Activated gamma-delta T cell treated with anti-CD3 and anti-CD28 coated beads, Interleukin-2, amount 50 U/mL, for 16 hours (primary cell): ENCODE measurements around the gene TSPAN14.
"Not testable (repeated sequence)": the region's sequence is repeated elsewhere in the genome, so short reads cannot be mapped to it uniquely, and the experiment has no call there.

Source experiments
- DNase-seq: peaks from one replicate; pipeline ENCODE4 v3.0.0-alpha.2; 2020; ENCODE audit warnings: low read depth

TSPAN14 gene

DNA sequence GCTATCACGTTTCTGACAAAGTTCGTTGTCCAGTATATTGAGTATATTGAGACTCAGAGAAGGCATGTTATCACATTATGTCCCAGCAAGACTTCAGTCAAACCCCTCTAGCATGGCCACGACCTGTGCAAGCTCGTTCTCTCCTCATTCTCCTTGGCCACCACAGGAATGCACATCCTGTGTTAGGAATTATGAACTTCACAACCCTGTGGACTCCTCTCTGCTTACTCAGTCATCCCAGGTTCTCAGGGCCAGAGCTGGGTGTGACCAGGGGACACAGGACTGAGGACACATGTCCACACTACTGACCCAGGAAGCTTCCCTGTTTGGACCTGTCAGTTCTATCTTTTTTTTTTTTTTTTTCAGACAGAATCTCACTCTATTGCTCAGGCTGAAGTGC lies 87.9 kb downstream of the TSPAN14 start:
- no peak for DNase-seq

DNA sequence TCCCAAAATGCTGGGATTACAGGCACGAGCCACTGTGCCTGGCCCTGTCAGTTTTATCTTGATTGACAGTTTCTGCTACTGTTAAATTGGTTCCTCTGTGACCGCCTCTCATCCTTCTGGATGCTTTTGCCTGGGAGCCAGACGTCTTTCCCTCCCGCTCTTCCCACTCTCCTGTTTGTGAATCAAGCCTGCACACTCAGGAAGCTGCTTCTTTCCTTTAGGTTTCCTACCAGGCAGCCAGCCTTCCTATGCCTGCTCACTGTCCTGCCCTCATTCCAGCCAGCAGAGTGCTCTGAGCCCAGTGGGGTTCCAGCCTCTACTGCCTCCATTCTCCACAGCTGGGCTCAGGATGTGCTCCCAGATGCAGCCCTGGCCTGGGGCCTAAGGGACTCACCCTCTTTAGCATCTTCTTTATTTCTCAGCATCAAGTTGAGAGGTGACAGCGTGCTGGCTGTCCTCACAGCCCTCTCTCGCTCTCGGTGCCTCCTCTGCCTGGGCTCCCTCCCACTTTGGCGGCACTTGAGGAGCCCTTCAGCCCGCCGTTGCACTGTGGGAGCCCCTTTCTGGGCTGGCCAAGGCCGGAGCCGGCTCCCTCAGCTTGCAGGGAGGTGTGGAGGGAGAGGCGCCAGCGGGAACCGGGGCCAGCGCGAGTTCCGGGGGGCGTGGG lies 88.7 kb downstream of the TSPAN14 start:
- no peak for DNase-seq

DNA sequence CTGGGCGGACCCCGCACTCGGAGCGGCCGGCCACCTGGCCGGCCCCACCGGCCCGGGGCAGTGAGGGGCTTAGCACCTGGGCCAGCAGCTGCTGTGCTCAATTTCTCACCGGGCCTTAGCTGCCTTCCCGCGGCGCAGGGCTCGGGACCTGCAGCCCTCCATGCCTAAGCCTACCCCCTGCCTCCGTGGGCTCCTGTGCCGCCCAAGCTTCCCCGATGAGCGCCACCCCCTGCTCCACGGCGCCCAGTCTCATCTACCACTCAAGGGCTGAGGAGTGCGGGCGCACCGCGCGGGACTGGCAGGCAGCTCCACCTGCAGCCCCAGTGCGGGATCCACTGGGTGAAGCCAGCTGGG lies 89.2 kb downstream of the TSPAN14 start:
- DNase-seq, result not testable (repeated sequence)

DNA sequence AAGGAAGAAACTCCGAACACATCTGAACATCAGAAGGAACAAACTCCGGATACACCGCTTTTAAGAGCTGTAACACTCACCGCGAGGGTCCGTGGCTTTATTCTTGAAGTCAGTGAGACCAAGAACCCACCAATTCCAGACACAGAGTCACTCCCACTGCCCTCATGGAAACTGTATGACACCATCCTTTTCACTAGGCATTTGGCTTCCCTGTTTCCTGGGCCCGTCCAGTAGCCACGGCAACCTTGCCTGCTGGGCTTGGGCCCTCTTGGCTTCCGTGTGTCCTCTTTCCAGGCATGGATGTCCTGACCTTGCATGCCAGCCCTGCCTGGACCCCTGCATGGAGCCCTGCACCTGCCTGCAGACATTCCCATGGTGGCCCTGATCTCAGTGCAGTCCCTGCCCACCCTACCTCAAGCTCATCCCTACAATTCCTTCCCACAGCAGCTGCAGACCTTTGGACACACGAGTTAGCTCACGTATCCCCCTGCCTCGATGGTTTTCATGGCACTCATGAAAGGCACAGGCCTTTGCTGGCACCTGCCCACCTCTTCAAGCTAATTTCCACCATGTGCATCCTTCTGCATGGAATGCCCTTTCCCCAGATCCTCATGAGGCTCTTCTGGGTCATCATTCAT lies 90.3 kb downstream of the TSPAN14 start:
- DNase-seq, result no peak

DNA sequence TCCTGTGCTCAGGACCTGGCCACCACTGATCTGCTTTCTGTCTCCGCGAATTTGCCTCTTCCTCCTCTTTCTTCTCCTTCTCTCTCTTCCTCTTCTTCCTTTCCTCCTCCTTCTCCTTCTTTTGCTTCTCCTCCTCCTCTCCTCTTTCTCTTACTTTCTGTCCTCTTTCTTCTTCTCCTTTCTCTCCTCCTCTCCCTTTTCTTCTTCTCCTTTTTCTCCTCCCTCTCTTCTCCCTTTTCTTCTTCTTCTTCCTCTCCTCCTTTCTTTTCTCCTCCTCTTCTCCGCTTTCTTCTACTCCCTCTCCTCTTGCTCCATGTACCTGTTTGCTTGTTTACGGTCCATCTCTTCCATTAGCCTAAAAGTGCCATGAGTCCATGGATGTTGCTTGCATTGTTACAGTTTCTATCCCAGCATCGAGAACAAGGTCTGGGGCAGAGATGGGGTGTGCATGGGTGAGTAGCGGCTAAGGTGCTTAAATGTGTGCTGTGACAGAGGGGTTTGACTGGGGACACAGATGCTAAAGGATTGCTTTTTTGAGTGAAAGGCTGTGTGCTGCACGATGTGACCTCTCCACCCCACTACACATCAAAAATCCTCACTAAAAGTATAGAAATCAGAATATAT lies 91.3 kb downstream of the TSPAN14 start:
- DNase-seq, result no peak

DNA sequence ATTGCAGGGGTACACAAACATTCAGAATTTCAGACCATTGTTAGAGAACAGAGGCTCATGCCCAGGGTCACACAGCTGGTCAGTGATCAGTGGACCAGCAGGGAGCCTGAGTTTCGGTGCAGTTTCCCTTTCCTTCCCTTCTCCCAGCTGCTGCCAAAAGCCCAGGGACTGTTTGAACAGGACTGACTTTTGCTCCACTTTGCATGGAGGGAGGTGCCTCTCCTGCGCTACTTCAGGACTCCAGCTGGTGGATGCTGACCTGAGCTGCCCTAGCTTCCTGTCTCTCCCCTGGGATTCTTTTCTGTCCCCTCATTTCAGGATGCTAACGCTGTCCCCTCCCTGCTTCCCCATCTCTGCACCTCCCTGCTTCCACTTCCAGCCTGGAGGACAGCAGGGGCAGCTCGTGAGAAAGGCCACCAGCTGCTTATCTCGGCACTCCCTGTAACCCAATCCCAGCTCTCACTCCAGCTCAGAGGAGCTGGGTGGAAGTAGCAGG lies 98.1 kb downstream of the TSPAN14 start:
- DNase-seq, result no peak

DNA sequence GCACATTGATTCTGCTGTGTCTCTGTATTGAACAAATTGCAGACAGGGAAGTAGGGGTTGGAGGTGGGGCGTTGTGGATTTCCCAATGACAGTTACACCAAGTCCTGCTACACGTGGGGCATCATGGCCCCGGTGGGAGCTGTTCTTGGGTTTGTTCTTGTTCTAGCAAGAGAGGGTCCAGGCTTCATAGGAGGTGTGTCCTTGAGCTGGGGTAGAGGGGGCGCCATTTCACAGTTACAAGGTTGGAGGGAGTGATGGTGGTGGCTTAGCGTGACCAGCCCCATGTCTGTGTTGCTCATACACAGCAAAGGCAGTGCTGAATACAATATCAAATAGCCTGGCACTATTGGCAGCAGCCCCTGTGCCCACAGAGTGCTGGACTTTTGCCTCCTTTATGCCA lies 99.3 kb downstream of the TSPAN14 start:
- no peak for DNase-seq

DNA sequence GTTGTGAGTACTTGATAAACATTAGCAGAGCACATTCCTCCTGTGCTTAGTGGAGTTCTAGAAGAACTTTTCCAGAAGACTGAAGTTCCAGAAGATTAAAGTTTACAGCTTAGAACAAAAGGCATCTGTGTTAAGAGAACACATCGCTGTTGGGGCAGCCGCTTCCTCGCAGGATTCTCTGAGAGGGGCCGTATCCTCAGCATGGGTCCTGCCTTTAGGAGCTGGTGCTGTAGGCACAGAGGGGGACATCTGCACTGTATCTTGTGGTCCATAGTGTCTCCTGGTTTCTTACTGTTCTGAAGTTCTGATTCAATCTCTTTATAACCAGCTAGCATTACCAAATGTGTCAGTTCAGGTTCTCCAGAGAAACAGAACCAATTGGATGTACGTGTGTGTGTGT lies 99.9 kb downstream of the TSPAN14 start:
- no peak for DNase-seq

DNA sequence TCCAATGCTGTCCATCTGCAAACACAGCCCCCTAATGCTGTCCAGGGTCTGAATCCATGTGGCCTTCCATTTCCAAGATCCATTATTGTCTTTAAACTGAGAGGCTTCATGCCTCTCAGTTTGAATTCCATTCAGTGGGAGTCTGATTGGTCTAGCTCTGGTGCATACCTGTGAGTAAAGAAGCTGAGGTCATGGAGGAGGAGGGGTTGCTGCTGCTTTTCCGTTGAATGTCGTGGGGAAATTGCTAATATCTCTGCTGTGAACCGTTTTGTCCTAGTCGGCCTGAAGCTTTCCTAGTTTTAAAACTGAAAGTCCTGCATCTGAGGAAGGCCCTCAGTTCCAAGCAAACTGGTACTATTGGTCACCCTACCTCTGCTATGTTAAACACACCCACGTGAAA lies 101.3 kb downstream of the TSPAN14 start:
- DNase-seq, result no peak

DNA sequence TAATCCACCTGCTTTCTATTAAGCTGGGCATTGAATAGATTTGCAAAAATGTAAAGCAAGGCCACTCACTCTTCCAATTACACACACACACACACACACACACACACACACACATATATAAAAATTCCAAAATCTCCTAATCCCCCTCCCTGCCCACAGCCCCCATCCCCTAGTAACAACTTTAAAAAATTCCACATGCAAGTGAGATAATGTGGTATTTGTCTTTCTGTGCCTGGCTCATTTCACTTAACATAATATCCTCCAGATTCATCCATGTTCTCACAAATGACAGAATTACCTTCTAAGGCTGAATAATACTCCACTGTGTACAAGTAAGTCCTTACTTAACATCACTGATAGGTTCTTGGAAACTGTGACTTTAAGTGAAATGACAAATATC lies 107.8 kb downstream of the TSPAN14 start:
- DNase-seq, result no peak

DNA sequence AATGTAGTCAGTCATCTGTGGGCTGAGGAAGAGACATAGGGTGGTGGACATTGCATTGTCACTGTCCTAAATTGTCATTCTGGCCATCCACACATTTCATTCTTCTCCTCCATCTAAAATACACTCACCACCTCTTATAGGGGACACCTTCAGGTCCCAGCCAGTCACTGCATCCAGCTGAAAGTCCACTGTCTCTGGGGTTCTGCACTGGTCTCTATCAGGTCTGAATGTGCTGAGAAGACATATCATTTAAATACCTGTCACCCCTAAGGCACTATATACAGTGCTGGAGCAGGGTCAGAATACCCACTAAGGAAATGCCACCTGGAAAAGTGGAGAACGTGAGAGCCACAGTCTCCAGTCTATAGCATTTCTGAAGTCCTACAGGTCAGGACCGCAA lies 113.2 kb downstream of the TSPAN14 start:
- DNase-seq, result no peak

DNA sequence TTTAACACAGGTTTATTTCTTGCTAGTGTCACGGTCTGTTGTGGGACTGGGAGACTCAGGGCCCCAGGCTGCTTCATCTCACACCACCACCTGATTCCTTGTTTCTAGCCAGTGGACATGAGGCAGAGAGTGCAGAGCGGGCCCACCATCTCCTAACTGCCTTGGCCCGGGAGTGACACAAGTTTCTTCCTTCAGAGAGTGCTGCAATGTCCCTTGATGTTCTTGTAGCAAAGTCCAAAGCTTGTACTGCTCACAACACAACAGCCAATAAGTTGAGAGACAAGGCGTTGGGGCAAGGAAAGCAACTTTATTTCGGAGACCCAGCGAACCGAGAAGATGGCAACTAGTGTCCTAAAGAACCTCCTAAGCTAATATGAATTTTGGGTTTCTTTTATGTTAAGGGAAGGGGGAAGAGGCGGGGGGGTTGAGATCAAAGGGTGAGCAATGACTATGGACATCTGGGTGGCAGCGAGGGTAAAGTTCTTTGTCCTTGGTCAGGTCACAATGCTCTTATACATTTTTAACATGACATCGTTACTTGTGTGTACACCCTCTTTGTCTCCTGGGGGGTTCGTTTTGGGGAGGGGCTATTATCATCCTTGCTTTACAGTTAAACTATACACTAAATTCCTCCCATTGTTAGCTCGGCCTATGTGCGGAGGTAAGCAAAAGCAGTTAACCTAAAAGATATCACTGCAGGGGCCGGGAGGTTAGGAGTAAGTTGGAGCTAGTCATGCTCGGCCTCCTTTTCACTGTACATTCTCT lies 115.2 kb downstream of the TSPAN14 start:
- no peak for DNase-seq

DNA sequence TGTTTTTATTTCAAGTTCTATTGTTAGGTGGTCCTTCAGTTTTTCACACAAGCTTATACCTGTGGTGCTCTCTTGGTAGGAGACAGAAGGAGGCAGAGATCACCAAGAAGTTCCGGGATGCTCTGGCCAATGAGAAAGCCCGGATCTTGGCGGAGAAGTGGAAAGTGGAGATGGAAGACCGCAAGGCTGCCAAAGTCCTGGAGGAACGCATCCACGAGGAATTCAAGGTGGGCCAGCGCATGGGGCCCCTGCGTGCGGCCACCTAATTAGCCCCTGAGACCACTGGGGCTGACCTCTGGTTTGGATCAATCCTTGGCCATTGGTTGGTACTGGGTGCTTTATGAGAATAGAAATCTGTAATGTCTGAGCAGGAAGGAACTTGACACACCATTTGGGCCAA lies 117.2 kb downstream of the TSPAN14 start:
- no peak for DNase-seq

DNA sequence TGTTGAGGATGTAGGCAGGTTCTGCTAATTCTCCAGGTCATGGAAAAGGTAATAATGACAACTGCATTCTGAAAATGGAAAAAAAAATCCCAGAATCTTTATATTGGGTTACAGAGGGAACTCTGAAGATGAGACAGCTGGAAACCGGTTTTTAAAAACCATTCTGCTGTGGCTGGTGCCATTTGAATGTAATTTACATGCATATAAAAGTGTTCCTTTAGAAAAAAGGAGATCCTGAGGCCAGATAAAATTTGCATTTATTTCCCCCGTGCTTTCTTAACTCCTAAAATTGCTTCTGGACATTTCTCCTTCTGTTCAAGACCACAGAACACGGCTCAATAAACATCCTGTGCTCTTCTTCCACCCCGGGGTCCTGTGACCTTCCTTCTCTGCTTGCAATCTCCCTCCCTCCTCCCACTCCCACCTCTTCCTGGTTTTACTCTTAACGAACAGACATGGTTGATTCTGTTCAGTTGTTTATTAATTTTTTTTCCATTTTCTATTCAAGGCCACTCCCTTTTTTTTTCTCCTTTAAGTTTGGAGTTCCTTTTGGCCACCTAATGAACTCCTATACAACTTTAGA lies 125.2 kb downstream of the TSPAN14 start:
- DNase-seq, result no peak

DNA sequence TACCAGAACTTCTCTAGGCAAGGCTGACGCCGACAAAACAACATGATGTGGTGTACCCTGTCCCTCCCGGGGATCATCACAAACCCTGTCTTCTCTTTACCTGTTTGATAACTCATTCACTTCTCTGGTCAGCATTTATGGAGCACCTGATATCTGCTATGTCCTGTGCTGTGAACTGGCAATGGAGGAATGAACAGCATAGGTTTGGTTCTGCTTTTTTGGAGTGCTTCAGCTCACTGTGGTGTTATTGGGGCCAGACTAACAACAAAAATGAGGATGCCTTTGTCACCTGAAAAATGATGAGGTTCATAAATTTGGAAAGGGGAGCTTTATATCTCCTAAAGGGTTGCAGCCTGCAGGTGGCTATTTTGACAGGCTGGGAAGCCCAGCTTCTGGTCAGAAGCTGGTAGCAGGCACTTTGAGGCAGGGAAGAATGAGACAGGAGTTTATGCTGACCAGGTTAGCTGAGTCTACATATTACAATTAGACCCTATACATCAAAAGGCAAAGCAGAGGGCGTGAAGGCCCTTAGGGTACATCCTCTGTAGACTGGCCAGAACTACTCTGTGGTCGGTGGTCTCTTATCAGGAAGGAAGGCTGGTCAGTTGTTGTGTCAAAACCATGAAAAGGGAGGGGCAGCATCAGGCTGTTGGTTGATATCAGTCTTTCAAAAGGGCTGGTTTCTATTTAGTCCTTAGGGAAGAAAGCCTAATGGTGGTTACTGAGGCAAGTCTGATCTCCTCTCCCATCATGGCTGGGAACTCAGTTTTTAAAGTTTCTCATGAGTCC lies 125.9 kb downstream of the TSPAN14 start:
- DNase-seq, result no peak

DNA sequence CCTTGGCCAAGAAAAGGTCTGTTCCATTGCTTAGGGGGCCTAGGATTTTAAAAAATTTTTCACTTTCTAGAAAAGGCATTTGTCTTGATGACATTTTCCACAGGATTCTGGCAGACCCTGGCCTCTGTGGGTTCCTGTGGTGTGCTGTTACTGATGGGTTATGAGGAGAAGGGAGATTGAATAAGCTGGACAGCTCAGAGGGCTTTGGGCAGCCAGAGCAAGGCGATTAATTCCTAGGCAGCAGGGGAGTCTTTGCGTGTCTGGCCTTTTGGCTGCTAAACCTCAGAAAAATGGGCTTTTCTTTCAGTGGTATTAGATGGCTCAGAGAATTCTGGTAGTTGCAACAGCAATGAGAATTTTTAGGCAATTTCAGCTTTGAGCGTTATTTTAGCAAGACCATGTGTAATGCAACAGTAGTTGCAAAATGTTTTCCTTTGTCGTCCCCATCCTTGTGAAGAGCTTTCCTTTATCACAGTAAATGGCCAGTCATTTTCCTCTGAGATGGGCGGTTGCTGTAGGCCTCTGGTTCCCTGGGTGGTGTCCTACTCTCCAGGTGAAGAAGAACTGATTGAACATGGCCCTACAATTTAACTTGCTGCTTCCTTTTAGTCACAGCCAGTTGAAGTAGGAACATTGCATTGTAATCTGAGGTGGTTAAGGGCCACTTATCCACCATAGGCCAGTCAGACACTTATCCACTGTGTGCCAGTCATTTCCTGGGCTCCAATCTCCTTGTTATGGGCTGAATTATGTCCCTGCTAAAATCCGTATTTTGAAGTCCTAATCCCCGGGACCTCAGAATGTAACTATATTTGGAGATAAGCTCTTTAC lies 126.7 kb downstream of the TSPAN14 start:
- no peak for DNase-seq

DNA sequence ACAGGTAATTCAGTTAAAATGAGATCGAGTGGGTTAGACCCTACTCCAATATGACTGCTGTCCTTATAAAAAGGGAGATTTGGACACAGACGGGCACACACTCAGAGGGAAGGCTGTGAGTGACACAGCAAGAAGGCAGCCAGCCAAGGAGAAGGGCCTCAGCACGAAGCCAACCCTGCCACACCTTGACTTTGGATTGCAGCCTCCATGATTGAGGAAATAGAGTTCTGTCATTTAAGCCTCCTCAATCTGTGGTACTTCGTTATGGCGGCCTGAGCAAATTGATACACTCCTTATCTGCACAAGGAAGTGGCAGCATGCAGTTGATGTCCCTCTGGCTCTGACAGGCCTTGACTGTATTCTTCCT lies 127.3 kb downstream of the TSPAN14 start:
- no peak for DNase-seq

DNA sequence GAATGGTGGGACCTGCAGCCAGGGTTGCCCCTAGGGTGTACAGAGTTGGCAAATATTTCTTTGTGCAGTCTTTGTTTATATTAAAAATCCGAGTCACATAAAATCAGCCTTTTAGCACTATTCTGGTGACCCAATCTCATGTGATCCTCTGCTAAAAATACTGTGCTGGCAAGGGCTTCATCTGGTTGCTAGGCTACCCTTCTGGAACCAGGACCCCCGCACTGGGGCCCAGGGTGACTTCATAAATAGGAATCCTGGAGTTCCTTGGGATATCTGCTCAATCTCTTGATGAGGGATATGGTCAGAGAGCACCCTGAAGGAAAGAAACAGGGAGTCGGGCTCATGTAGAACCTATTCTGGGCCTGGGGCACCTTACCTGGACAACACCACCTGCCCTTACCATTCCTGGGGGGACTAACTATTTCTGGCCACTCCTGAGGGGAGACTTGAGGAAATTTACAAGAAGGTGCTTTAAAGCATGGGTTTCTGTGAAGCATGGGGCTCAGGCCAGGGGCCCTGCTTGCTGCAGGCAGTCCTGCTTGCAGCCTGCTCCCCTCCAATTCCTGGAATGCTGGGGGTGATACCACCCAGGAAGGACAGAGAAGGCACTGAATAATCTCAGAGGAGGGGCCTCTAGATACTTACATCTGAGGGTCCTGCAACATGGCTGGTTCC lies 128.3 kb downstream of the TSPAN14 start:
- no peak for DNase-seq
